Measurements from ENCODE around the gene CAPN14.

The CAPN14 gene

GRCh38 chr2:31246184-31246852 lies 29.0 kb upstream of the CAPN14 start:
- in situ Hi-C loops (cut with MboI; ENCODE audit: low pct_unique_long_range_greater_than_20kb, low sequenced_read_pairs), result no loop called here
- DNase-seq, result no peak

- DNase-seq, result no peak
- in situ Hi-C loops (cut with MboI; ENCODE audit: low pct_unique_long_range_greater_than_20kb, low sequenced_read_pairs), result no loop called here
These were observed 26.8 kb upstream of the CAPN14 start for GRCh38 chr2:31244101-31244500.

GRCh38 chr2:31243053-31243452 lies 25.7 kb upstream of the CAPN14 start:
- DNase-seq, result no peak
- in situ Hi-C loops (cut with MboI; ENCODE audit: low pct_unique_long_range_greater_than_20kb, low sequenced_read_pairs), result no loop called here

GRCh38 chr2:31241625-31242270 lies 24.4 kb upstream of the CAPN14 start:
- in situ Hi-C loops (cut with MboI; ENCODE audit: low pct_unique_long_range_greater_than_20kb, low sequenced_read_pairs), result no loop called here
- DNase-seq, result no peak

- in situ Hi-C loops (cut with MboI; ENCODE audit: low pct_unique_long_range_greater_than_20kb, low sequenced_read_pairs), result no loop called here
- no peak for DNase-seq
These were observed 23.4 kb upstream of the CAPN14 start for GRCh38 chr2:31240381-31241365.

- in situ Hi-C loops (cut with MboI; ENCODE audit: low pct_unique_long_range_greater_than_20kb, low sequenced_read_pairs), result no loop called here
- no peak for DNase-seq
These were observed 22.4 kb upstream of the CAPN14 start for GRCh38 chr2:31239593-31240177.

GRCh38 chr2:31238906-31239592 lies 21.7 kb upstream of the CAPN14 start:
- no peak for DNase-seq
- in situ Hi-C loops (cut with MboI; ENCODE audit: low pct_unique_long_range_greater_than_20kb, low sequenced_read_pairs), result no loop called here

GRCh38 chr2:31238126-31238905 lies 21.0 kb upstream of the CAPN14 start:
- no peak for DNase-seq
- in situ Hi-C loops (cut with MboI; ENCODE audit: low pct_unique_long_range_greater_than_20kb, low sequenced_read_pairs), result no loop called here

GRCh38 chr2:31237348-31238017 lies 20.2 kb upstream of the CAPN14 start:
- in situ Hi-C loops (cut with MboI; ENCODE audit: low pct_unique_long_range_greater_than_20kb, low sequenced_read_pairs), result no loop called here
- no peak for DNase-seq

GRCh38 chr2:31236433-31237205 lies 19.3 kb upstream of the CAPN14 start:
- in situ Hi-C loops (cut with MboI; ENCODE audit: low pct_unique_long_range_greater_than_20kb, low sequenced_read_pairs), result no loop called here
- DNase-seq, result no peak

- no peak for DNase-seq
- in situ Hi-C loops (cut with MboI; ENCODE audit: low pct_unique_long_range_greater_than_20kb, low sequenced_read_pairs), result no loop called here
These were observed 18.2 kb upstream of the CAPN14 start for GRCh38 chr2:31235504-31235902.

- no peak for DNase-seq
- in situ Hi-C loops (cut with MboI; ENCODE audit: low pct_unique_long_range_greater_than_20kb, low sequenced_read_pairs), result no loop called here
These were observed 17.6 kb upstream of the CAPN14 start for GRCh38 chr2:31234683-31235503.

- in situ Hi-C loops (cut with MboI; ENCODE audit: low pct_unique_long_range_greater_than_20kb, low sequenced_read_pairs), result no loop called here
- DNase-seq, result no peak
These were observed 16.7 kb upstream of the CAPN14 start, which contains the start of gene EHD3 for GRCh38 chr2:31233741-31234682. Gene EHD3 (plus strand): TSS chr2:31234152. CDS start chr2:31234622, 470 bp downstream.

GRCh38 chr2:31233231-31233630 lies 15.9 kb upstream of the CAPN14 start:
- in situ Hi-C loops (cut with MboI; ENCODE audit: low pct_unique_long_range_greater_than_20kb, low sequenced_read_pairs), result no loop called here
- DNase-seq, result no peak

GRCh38 chr2:31232586-31232985 lies 15.3 kb upstream of the CAPN14 start:
- in situ Hi-C loops (cut with MboI; ENCODE audit: low pct_unique_long_range_greater_than_20kb, low sequenced_read_pairs), result no loop called here
- no peak for DNase-seq

All from KBM-7 (cell line).